Measurements from ENCODE around the gene GOLM1. TPM values are rescaled to one million over a fixed set of nuclear protein-coding genes. Genes with fewer than 3 reads are reported as not detected.

Gene GOLM1
- total RNA-seq, 2 experiments from 2014 or later, result 1.2 to 1.7 TPM

DNA sequence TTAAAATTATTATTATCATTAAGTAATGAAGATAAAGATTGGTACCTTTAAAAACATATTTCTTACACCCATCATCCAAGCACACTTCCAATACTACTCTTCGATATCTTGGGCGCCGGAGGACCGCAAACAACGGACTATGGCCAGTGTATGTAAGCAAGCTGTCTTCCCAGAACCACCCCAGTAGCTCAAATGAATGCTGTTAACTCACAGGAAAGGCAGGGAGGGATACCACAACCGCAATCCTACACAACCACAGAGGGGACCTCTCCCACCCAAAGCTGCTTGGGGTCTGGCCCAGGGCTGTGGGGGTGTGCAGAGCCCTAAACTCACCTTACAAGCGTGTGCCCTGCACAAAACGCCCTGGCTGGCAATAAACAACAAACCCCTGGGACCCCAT, 20.6 kb downstream of the GOLM1 start:
- Mint-ChIP-seq H3K27ac (no peak overlapping the region), H3K27me3 (ENCODE audit: low read depth) (no peaks in the 10 kb centered on the region), H3K9me3 (ENCODE audit: insufficient read depth) (no peaks in the 10 kb centered on the region), H3K4me1 (ENCODE audit: low read depth) (peaks cover 4% of the 10 kb centered on the region), H3K4me3 (no peak overlapping the region), H3K36me3 (ENCODE audit: low read depth) (no peaks in the 10 kb centered on the region)
- no peak for ATAC-seq
- POLR2A ChIA-PET, result no interaction called here
- CTCF ChIA-PET, result no interaction called here
- no peak for DNase-seq

DNA sequence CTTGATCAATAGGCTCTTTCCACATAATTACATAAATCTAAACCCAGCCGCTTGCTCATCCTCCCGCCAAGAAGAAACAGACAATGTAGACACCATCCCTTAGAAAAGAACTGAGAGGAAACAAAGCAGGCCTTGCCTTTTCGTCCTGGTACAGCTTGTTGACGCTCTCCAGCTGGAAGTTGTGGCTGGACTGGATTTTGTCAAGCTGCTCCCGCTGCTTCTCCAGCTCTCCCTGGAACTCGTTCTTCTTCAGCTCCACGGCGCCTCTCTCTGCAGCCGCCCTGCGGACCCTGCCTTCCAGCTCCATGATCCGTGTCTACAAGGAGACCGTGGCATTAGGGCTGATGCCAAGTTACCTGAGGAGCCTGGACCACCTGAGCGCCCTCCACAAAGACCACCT, 22.1 kb downstream of the GOLM1 start:
- H3K4me3 Mint-ChIP-seq, result no peak overlapping the region

DNA sequence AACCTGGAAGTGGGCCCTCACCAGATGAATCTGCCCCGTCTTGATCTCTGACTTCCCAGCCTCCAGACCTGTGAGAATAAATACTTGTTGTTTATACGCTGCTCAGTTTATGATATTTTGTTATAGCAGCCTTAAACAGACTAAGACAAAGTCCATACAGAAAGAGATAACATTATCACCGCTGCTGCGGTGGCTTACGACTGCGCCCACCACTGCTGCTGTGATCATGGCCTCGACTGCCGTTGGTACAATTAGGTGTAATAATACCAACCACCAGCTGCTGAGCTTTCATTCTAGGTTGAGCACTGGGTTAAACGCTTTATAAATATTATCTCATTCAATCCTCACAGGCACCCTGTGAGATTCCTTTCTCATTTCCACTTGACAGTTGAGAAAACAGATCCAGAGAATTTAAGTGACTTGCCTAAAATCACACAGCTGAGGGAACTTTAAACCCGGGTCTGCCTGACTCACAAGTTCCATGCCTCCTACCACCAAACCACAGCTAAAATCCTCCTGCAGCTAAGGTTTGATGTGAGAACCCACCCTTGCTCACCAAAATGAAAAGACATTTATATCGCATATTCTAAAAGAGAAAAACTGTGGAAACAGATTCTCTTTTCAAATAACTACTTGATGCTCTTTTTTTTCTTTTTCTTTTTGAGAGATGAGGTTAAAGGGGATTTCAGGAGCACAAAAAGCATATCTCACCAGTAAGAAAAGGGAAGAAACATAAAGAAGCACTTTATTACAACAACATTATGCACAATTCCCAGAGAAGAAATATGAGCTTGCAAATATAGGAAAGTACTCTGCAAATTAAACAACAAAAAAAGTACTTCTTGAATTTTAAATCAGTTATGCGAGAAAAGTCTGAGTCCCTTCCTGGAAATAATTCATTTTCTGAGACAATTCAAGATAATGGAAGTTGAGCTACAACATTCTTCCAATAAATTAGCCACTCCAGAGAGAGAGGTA, 23.9 kb downstream of the GOLM1 start:
- Mint-ChIP-seq H3K4me1 (ENCODE audit: low read depth) (peaks cover 4% of the 10 kb centered on the region), H3K9me3 (ENCODE audit: insufficient read depth) (no peaks in the 10 kb centered on the region), H3K4me3 (no peak overlapping the region), H3K27ac (no peak overlapping the region), H3K36me3 (ENCODE audit: low read depth) (no peaks in the 10 kb centered on the region), H3K27me3 (ENCODE audit: low read depth) (no peaks in the 10 kb centered on the region)
- DNase-seq, result no peak
- ChIA-PET CTCF (interaction anchor here (0.9 kb wide), 1 partner anchor 33 kb away, joined by 3 read pairs; no protein-coding TSS in a partner anchor), POLR2A (no interaction called here)
- no peak for ATAC-seq

More for the DNA sequence above, 22.1 kb downstream of the GOLM1 start:
- DNase-seq (no peak), ATAC-seq (no peak)
- Mint-ChIP-seq H3K27me3 (ENCODE audit: low read depth) (no peaks in the 10 kb centered on the region), H3K4me1 (ENCODE audit: low read depth) (peaks cover 4% of the 10 kb centered on the region), H3K9me3 (ENCODE audit: insufficient read depth) (no peaks in the 10 kb centered on the region), H3K36me3 (ENCODE audit: low read depth) (no peaks in the 10 kb centered on the region), H3K27ac (no peak overlapping the region)
- POLR2A ChIA-PET, result interaction anchor here (0.6 kb wide), 1 partner anchor 228 kb away, joined by 3 read pairs; no protein-coding TSS in a partner anchor
- CTCF ChIA-PET, result interaction anchor here (1.2 kb wide), 1 partner anchor 42 kb away, joined by 3 read pairs; no protein-coding TSS in a partner anchor

DNA sequence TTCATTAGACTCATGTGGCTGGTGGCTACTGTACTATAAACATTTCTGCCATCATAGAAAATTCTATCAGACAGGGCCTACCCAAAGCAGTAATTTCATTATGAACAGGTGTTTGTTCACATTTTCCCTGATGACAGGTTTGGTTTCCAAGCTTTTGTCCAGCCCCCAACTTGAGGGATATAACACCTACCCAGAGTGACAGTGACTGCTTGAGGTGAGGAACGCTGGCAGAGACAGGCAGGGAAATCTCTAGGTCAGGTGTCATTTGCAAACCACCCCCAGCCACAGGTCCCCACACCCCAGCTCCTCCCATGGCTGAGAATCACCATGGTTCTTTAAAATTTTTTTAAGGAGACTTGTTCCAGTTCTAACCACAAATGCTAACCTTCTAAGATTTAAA, 25.5 kb downstream of the GOLM1 start:
- no peaks in the 10 kb centered on the region for H3K9me3 Mint-ChIP-seq (ENCODE audit: insufficient read depth)
- H3K4me1 Mint-ChIP-seq (ENCODE audit: low read depth), result peaks cover 4% of the 10 kb centered on the region
- ChIA-PET CTCF (no interaction called here), POLR2A (no interaction called here)
- no peak overlapping the region for H3K4me3 Mint-ChIP-seq
- H3K27ac Mint-ChIP-seq, result no peak overlapping the region
- DNase-seq (no peak), ATAC-seq (no peak)
- H3K27me3 Mint-ChIP-seq (ENCODE audit: low read depth), result no peaks in the 10 kb centered on the region
- no peaks in the 10 kb centered on the region for H3K36me3 Mint-ChIP-seq (ENCODE audit: low read depth)

DNA sequence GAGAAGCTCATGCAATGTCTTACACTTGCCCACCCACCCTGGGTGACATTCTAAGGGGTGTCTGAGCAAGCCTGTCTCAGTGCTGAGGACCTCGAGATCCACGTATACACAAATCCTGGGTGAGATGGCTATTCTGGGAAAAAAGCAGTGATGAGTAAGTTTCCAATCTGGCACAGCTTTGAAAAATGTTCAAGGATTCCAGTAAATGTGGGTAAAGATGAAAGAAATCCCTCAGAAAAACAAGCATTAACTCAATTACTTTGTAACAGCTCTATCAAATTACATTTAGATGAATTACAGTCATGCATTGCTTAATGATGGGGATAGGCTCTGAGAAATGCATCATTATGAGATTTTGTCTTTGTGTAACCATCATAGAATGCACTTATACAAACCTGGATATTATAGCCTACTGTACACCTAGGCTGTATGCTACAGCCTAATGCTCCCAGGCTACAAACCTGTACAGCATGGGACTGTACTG, 26.9 kb downstream of the GOLM1 start:
- ATAC-seq, result no peak
- Mint-ChIP-seq H3K27me3 (ENCODE audit: low read depth) (no peaks in the 10 kb centered on the region), H3K4me3 (no peak overlapping the region), H3K9me3 (ENCODE audit: insufficient read depth) (no peaks in the 10 kb centered on the region), H3K27ac (no peak overlapping the region), H3K36me3 (ENCODE audit: low read depth) (no peaks in the 10 kb centered on the region), H3K4me1 (ENCODE audit: low read depth) (peaks cover 4% of the 10 kb centered on the region)
- no peak for DNase-seq
- ChIA-PET POLR2A (no interaction called here), CTCF (no interaction called here)

DNA sequence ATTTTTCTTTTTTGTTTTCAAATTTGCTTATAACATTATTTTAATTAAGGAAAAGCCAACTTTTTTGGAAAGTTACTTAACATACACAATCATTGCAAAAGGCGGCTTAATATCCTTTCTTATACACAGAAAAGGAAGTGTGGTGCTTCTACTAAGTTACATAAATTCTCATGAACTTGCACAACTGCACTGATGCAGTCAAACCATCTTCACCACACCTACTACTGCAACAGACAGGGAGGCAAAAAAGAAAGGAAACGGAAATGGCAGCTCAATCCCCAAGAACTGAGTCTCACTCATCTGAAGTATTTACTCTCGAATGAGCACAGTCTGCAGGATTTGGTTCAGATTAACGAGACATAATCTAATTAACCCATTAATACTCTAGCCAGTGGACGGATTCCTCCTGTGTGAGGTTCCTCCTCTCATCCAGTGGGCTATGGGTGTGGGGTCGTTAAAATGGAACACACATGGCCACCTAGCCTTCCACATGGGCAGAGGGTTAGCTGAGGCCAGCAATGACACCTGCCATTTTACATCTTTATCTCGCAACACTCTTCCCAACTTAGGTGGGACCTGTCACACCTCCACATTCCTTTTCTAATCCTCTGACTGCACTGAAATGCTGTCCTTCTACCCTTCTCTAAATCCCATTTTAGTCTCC, 30.0 kb downstream of the GOLM1 start:
- no peaks in the 10 kb centered on the region for H3K4me1 Mint-ChIP-seq (ENCODE audit: low read depth)
- DNase-seq, result no peak

DNA sequence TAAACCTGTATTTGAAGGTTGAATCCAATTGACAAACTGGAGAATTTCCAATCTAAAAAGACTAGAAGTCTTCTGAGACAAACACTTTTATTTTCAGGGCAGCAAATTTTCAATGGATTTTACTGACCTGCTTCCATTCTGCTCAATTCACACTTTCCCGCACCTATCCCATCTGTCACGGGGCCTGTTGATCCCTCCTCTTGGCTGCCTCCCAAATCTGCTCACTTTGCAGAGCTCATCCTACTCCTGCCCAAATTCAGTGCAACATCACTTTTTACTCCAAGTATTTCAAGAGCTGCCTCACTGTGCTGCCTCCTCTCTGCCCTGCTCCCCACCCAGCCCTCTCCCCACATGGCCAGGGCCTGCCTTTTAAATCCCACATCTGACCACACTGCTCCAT, 35.1 kb downstream of the GOLM1 start:
- peaks cover 5% of the 10 kb centered on the region for H3K27me3 Mint-ChIP-seq (ENCODE audit: low read depth)
- DNase-seq, result no peak
- no peaks in the 10 kb centered on the region for H3K36me3 Mint-ChIP-seq (ENCODE audit: low read depth)
- POLR2A ChIA-PET, result no interaction called here
- H3K27ac Mint-ChIP-seq, result no peak overlapping the region
- H3K4me1 Mint-ChIP-seq (ENCODE audit: low read depth), result peaks cover 3% of the 10 kb centered on the region
- no peak overlapping the region for H3K4me3 Mint-ChIP-seq
- no peaks in the 10 kb centered on the region for H3K9me3 Mint-ChIP-seq (ENCODE audit: insufficient read depth)
- CTCF ChIA-PET, result no interaction called here
- ATAC-seq, result no peak

More for the DNA sequence above, 30.0 kb downstream of the GOLM1 start:
- Mint-ChIP-seq H3K4me3 (no peak overlapping the region), H3K27ac (no peak overlapping the region), H3K36me3 (ENCODE audit: low read depth) (no peaks in the 10 kb centered on the region), H3K27me3 (ENCODE audit: low read depth) (no peaks in the 10 kb centered on the region), H3K9me3 (ENCODE audit: insufficient read depth) (no peaks in the 10 kb centered on the region)
- no peak for ATAC-seq
- CTCF ChIA-PET, result no interaction called here
- POLR2A ChIA-PET, result no interaction called here

DNA sequence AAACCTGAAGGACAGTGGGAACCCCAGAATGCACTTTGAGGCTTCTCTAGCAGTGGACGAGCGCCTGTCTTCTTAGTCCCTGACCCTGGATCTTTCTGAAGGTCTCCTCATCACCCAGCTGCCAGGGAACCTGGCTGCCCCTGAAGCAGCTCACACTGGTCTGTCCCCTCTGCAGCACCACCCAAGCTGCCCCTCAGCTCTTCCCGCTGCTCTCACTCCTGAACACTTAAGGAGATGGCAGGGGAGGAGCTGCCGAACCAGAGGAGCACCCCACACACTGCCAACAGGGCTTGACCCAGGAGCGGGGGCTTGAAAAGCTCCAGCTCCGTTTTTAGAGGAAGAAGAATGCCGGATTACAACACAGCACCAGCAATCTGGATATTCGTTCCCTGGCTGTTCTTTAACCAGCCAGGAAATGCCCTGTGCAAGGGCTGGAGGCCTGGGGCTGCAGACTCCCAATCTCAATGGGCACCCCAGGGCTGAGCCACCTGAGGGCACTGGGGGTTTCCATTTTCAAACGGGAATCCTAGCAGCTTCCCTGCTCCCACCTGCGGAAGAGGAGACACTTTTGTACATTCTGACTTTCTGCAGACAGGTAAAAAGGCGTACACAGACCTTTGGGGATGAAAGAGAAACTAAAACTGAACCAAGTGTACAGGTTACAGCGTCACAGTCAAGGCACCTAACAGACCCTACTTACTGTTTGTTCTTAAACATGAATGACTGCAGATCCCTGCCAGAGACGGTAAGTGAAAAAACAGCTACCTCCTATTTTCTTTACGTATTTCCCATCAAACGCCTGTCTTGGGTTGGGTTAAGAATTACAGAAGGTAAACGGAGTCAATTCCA, 36.3 kb downstream of the GOLM1 start:
- ATAC-seq, result no peak
- Mint-ChIP-seq H3K27me3 (ENCODE audit: low read depth) (peaks cover 9% of the 10 kb centered on the region), H3K36me3 (ENCODE audit: low read depth) (no peaks in the 10 kb centered on the region), H3K27ac (no peak overlapping the region), H3K9me3 (ENCODE audit: insufficient read depth) (no peaks in the 10 kb centered on the region), H3K4me1 (ENCODE audit: low read depth) (peaks cover 3% of the 10 kb centered on the region), H3K4me3 (no peak overlapping the region)
- no peak for DNase-seq
- ChIA-PET POLR2A (no interaction called here), CTCF (no interaction called here)

DNA sequence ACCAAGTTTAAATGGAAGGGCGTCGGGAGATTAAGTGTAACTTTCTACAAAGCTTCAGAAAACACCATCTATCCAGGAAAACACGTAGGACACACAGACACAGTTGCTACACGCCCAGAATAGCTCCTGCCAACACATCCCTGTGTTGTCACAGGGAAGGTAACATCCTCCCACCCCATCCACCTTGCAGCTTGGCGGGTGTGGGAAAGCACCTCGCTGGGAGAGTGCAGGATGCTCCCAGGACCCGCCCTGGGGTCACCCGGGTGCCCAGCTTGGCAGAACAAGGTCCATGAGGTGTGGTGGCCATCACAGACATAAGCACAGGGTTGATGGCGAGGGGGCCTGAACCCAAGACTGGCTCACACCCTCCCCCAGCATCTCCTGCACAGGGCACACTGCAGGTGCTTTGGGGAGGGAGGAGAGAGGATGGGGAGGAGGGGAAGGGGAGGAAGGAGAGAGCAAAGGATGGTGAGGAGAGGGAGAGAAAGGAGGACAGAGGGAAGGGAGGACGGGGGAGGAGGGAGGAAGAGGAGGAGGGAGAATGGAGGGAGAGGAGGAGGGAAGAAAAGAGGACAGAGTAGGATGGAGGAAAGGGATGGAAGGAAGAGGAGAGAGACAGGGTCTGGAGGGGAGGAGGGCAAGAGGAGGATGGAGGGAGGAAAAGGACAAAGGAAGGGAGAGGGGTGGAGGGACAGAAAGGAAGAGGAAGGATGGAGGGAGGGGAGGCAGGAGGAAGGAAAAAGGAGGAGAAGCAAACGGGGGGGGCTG, 37.2 kb downstream of the GOLM1 start:
- DNase-seq (no peak), ATAC-seq (no peak)
- POLR2A ChIA-PET, result no interaction called here
- peaks cover 3% of the 10 kb centered on the region for H3K4me1 Mint-ChIP-seq (ENCODE audit: low read depth)
- H3K27me3 Mint-ChIP-seq (ENCODE audit: low read depth), result peaks cover 9% of the 10 kb centered on the region
- H3K27ac Mint-ChIP-seq, result no peak overlapping the region
- no peaks in the 10 kb centered on the region for H3K9me3 Mint-ChIP-seq (ENCODE audit: insufficient read depth)
- H3K36me3 Mint-ChIP-seq (ENCODE audit: low read depth), result no peaks in the 10 kb centered on the region
- H3K4me3 Mint-ChIP-seq, result no peak overlapping the region
- CTCF ChIA-PET, result no interaction called here

DNA sequence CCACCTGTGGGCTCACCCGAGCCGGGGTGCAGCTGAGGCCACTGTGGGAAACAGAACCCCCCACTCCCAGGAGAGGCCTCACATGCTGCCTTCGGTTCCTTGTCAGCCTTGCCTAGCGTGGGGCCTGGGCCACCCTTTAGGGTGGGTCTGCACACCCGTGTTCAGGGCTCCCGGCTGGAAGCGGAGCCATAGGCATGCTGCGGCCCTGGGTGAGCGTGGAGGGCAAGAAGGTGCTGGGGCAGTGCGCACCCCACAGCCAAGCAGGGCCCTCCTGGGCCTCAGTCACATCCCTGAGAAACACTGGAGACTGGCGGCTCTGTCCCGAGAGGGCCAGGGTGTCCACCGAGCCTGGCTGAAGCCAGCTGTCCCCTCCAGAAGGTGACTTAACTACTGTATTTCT, 41.9 kb downstream of the GOLM1 start:
- ATAC-seq (no peak), DNase-seq (no peak)
- Mint-ChIP-seq H3K4me1 (ENCODE audit: low read depth) (no peaks in the 10 kb centered on the region), H3K9me3 (ENCODE audit: insufficient read depth) (no peaks in the 10 kb centered on the region), H3K4me3 (no peak overlapping the region), H3K27ac (no peak overlapping the region), H3K27me3 (ENCODE audit: low read depth) (peaks cover 9% of the 10 kb centered on the region), H3K36me3 (ENCODE audit: low read depth) (no peaks in the 10 kb centered on the region)
- POLR2A ChIA-PET, result no interaction called here
- CTCF ChIA-PET, result no interaction called here

DNA sequence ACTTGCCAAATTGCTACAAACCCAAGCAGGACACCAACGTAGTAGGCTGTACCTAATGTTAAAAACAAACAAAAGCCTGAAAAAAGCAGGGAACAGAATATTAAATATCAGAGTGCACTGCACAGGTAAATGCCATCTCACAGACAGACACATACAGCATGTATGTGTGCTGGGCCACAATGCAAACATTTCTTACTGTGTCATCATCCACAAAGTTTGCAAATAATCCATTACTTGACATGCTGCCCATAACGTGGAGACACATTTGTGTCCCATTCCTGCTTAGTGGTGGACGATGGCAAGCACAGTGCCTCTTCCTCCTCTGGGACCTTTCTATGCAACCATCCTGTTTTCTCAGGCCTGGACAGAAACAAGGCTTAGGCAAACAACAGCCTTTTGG, 44.7 kb downstream of the GOLM1 start:
- ATAC-seq (no peak), DNase-seq (no peak)
- H3K4me1 Mint-ChIP-seq (ENCODE audit: low read depth), result no peaks in the 10 kb centered on the region
- H3K27me3 Mint-ChIP-seq (ENCODE audit: low read depth), result peaks cover 11% of the 10 kb centered on the region
- H3K36me3 Mint-ChIP-seq (ENCODE audit: low read depth), result no peaks in the 10 kb centered on the region
- no peak overlapping the region for H3K4me3 Mint-ChIP-seq
- H3K27ac Mint-ChIP-seq, result no peak overlapping the region
- ChIA-PET POLR2A (no interaction called here), CTCF (no interaction called here)
- H3K9me3 Mint-ChIP-seq (ENCODE audit: insufficient read depth), result no peaks in the 10 kb centered on the region
